OCI-LY7 (cell line): ENCODE measurements around the gene APLP2. TPM values are rescaled to one million over a fixed set of nuclear protein-coding genes. Genes with fewer than 3 reads are reported as not detected.

Experiments used
- BruUV-seq: library from RNA; stranded (reverse); fragments of 400-500 nt; replicated peaks from 2 replicates; lab custom pipeline; 2021; lab: Mats Ljungman, UMichigan
- CTCF ChIA-PET: fragments of 300-600 bp; sonication (Branson Sonifier 250); formaldehyde crosslinking; loops from one replicate; lab custom pipeline; 2022; ENCODE audit warnings: antibody characterized with exemption; ENCODE audit not compliant: unreplicated experiment; lab: Charles Lee
- POLR2A ChIA-PET: fragments of 300-600 bp; sonication (Branson Sonifier 250); formaldehyde crosslinking; loops from one replicate; lab custom pipeline; 2022; ENCODE audit warnings: antibody characterized with exemption; lab: Charles Lee
- DNase-seq: peaks from one replicate; pipeline ENCODE4 v3.0.0-alpha.2; 2015; ENCODE audit warnings: low spot score
- H2AFZ ChIP-seq: fragments of 200-600 bp; sonication (generic), shearing (Covaris generic); 2 replicates; pipeline ENCODE4 v1.6.1; 2014; ENCODE audit warnings: mild to moderate bottlenecking, antibody characterized with exemption, low read length, moderate library complexity
- H3K27ac ChIP-seq: fragments of 200-600 bp; sonication (generic); 2 replicates; pipeline ENCODE4 v1.5.1; 2014; ENCODE audit warnings: mixed run types, low read depth, mild to moderate bottlenecking, moderate library complexity, low read length, inconsistent platforms; ENCODE audit not compliant: poor library complexity, severe bottlenecking
- H3K36me3 ChIP-seq: fragments of 200-600 bp; sonication (generic); 2 replicates; pipeline ENCODE4 v1.6.1; 2014; ENCODE audit warnings: mild to moderate bottlenecking, antibody characterized with exemption, low read length, moderate library complexity, mixed read lengths; ENCODE audit not compliant: insufficient read depth
- H3K4me1 ChIP-seq: fragments of 200-600 bp; sonication (generic); 2 replicates; pipeline ENCODE4 v1.5.1; 2014; ENCODE audit warnings: mild to moderate bottlenecking, low read length; ENCODE audit not compliant: insufficient read depth, poor library complexity, severe bottlenecking
- H3K4me2 ChIP-seq: fragments of 200-600 bp; sonication (generic); 2 replicates; pipeline ENCODE4 v1.6.1; 2014; ENCODE audit warnings: mild to moderate bottlenecking, low read length
- H3K4me3 ChIP-seq: fragments of 200-600 bp; sonication (generic); 2 replicates; pipeline ENCODE4 v1.5.1; 2014; ENCODE audit warnings: mild to moderate bottlenecking, low read depth, low read length; ENCODE audit not compliant: poor library complexity, severe bottlenecking
- H3K79me2 ChIP-seq: fragments of 200-600 bp; sonication (generic); 2 replicates; pipeline ENCODE4 v1.6.1; 2016; ENCODE audit warnings: low read depth, mild to moderate bottlenecking, low read length, moderate library complexity, mixed read lengths; ENCODE audit not compliant: insufficient read depth
- H3K9me2 ChIP-seq: fragments of 200-600 bp; sonication (generic); 2 replicates; pipeline ENCODE4 v1.6.1; 2016; ENCODE audit warnings: mild to moderate bottlenecking, low read length, mixed read lengths; ENCODE audit not compliant: insufficient read depth
- H3K9me3 ChIP-seq: fragments of 200-600 bp; sonication (generic); 2 replicates; pipeline ENCODE4 v1.6.1; 2014; ENCODE audit warnings: mild to moderate bottlenecking, mixed run types, low read length, mixed read lengths
- H4K20me1 ChIP-seq: fragments of 200-600 bp; sonication (generic); 2 replicates; pipeline ENCODE4 v1.6.1; 2014; ENCODE audit warnings: mild to moderate bottlenecking, antibody characterized with exemption, low read length, moderate library complexity, mixed read lengths; ENCODE audit not compliant: insufficient read depth
- CTCF ChIP-seq: fragments of 200-600 bp; sonication (generic); conservative IDR thresholded peaks from 2 replicates; pipeline ENCODE4 v1.5.1; 2014; ENCODE audit warnings: mild to moderate bottlenecking, antibody characterized with exemption, low read length, moderate library complexity, mixed read lengths
- EZH2phosphoT487 ChIP-seq: fragments of 200-600 bp; sonication (generic); IDR thresholded peaks from 2 replicates; pipeline ENCODE4 v1.6.1; 2018; ENCODE audit warnings: low read depth, borderline replicate concordance, mild to moderate bottlenecking, mixed run types, antibody characterized with exemption, low read length, moderate library complexity, mixed read lengths
- intact Hi-C: fragments of 100-400 bp; cut with micrococcal nuclease; formaldehyde crosslinking; loops from one replicate; pipeline ENCODE4 v1.10.0; 2022; ENCODE audit not compliant: unreplicated experiment
- total RNA-seq, 2 experiments: library from RNA; depleted of rRNA in 1 of 2; stranded (reverse); fragments of >200 nt in 1 of 2; shearing (Covaris generic) in 1 of 2; gene quantifications; 2 replicates each; pipeline ENCODE4 v1.2.3, GENCODE V29; 2014 to 2022

The APLP2 gene
- total RNA-seq, 2 experiments from 2014 or later = 147 to 284 TPM

GRCh38 chr11:130102301-130103249 is 32.9 kb downstream of the APLP2 start:
- H3K79me2 ChIP-seq = peaks cover 94% of the 10 kb centered on the region
- BruUV-seq = no TSS peak
- no peak overlapping the region for H3K4me2 ChIP-seq
- CTCF ChIA-PET = no interaction called here
- H3K27ac ChIP-seq = no peak overlapping the region
- H3K4me1 ChIP-seq = peaks cover 12% of the 10 kb centered on the region
- H3K9me2 ChIP-seq = no peaks in the 10 kb centered on the region
- POLR2A ChIA-PET = interaction anchor here (0.6 to 1.3 kb wide), 5 partner anchors 13 to 129 kb away, joined by 3 read pairs; no protein-coding TSS in a partner anchor
- DNase-seq = no peak
- H3K4me3 ChIP-seq = no peak overlapping the region
- peaks cover 31% of the 10 kb centered on the region for H4K20me1 ChIP-seq
- TF ChIP-seq EZH2phosphoT487 (no peak), CTCF (no peak)
- no peak overlapping the region for H2AFZ ChIP-seq
- intact Hi-C loops = no loop called here
- H3K36me3 ChIP-seq = peaks cover 36% of the 10 kb centered on the region
- H3K9me3 ChIP-seq = peaks cover 8% of the 10 kb centered on the region; the same call in 1 of the 2 replicates

GRCh38 chr11:130103296-130103814 is 33.7 kb downstream of the APLP2 start:
- no peaks in the 10 kb centered on the region for H3K9me2 ChIP-seq
- H3K4me2 ChIP-seq = no peak overlapping the region
- ChIA-PET CTCF (no interaction called here), POLR2A (interaction anchor here (0.6 to 1.8 kb wide), 4 partner anchors 13 to 31 kb away, joined by 3 to 4 read pairs (median 4); no protein-coding TSS in a partner anchor)
- peaks cover 8% of the 10 kb centered on the region; the same call in 1 of the 2 replicates for H3K9me3 ChIP-seq
- TF ChIP-seq CTCF = no peak
- TF ChIP-seq EZH2phosphoT487 = no peak
- peaks cover 88% of the 10 kb centered on the region for H3K79me2 ChIP-seq
- no TSS peak for BruUV-seq
- peaks cover 36% of the 10 kb centered on the region for H3K36me3 ChIP-seq
- no peak overlapping the region for H2AFZ ChIP-seq
- no peak overlapping the region for H3K4me3 ChIP-seq
- H3K4me1 ChIP-seq = peaks cover 11% of the 10 kb centered on the region
- DNase-seq = no peak
- H4K20me1 ChIP-seq = peaks cover 30% of the 10 kb centered on the region
- intact Hi-C loops = no loop called here
- H3K27ac ChIP-seq = no peak overlapping the region
